GM12875 (cell line): Measurements from ENCODE around the gene MRPL44.
A peak's percentile ranks its signal among the peaks of the same experiment; 100 is the strongest.

ENCODE experiments used
- H3K4me3 ChIP-seq: one replicate; pipeline ENCODE4 v1.5.1; 2011; ENCODE audit warnings: low read depth, low read length, control low read depth
- CTCF ChIP-seq: IDR thresholded peaks from 2 replicates; pipeline ENCODE4 v1.5.1; 2011; ENCODE audit warnings: low read depth, mild to moderate bottlenecking, control low read depth, inconsistent platforms, low read length, moderate library complexity, borderline replicate concordance; ENCODE audit not compliant: insufficient read depth

Gene MRPL44

DNA sequence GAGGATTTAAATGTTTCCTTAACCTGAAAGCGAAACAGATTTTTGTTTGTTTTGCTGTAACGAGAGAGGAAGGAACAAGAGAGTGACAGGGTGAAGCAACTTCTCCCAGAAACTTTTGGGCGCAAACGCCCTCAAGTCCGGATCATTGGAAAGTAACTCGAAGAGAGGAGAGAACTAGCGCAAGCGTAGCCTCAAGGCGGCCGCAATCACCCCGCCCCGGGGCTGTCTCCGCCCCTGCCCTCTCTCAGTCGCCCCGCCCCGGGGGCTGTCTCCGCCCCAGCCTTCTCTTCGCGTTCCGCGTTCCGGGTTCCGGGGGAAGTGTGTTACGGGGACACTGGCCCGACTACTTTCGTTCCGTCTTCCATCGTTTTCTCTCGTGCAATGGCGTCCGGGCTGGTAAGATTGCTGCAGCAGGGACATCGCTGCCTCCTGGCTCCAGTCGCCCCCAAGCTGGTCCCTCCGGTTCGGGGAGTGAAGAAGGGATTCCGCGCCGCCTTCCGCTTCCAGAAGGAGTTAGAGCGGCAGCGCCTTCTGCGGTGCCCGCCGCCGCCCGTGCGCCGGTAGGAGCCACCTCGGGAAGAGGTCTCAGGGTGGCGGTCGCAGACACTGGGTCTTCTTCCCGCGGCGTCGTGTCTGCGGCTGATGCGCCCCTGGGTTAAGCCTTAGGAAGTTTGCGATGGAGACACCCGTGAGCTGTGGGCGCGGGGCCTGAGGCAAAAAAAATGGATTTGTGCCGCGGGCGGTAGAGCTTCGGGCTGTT, at the start of gene MRPL44:
TSS of gene MRPL44 (plus strand) at position 372 of the 760 bp plus-strand sequence. CDS start at position 382, 10 bp downstream.
- H3K4me3 ChIP-seq: peak within 1 kb of the TSS; percentile 67
- no peak for TF ChIP-seq CTCF

DNA sequence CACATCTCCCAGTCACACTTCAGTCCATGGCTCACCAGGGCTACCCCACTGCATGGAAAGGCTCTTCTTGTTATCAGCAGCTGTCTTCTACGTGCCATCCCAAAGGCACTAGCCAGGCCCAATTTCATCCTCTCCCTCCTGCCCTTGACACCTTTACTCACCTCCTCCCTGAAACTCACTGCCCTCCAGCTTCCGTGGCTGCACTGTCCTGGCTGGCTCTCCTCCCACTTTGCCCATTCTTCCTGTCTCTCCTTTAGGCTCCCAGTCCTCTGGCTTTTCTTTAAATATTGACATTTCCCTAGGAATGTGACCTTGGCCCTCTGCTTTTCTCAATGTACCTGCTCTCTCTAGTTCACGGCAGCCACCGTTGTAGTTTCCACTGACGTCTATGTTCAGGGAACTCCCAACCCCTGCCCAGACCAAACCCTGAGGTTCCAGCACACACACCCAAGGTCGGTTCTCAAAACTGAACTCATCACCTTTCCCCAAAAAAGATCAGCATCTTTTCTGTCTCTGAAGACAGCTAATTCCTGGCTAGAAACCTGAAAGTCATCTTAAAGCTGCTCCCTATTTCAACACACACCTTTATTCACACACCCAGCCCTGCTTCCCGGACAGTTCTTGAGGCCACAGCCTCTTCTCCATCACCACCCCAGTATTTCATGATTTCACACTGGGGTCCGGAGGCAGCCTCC, 48.8 kb upstream of the MRPL44 start:
- no peak for TF ChIP-seq CTCF
- H3K4me3 ChIP-seq: no peak overlapping the region

- no peak overlapping the region for H3K4me3 ChIP-seq
- TF ChIP-seq CTCF: no peak
These were observed 48.1 kb upstream of the MRPL44 start for GRCh38 chr2:223909001-223909741.

GRCh38 chr2:223914324-223914723, 42.9 kb upstream of the MRPL44 start:
- no peak for TF ChIP-seq CTCF
- H3K4me3 ChIP-seq: no peak overlapping the region

DNA sequence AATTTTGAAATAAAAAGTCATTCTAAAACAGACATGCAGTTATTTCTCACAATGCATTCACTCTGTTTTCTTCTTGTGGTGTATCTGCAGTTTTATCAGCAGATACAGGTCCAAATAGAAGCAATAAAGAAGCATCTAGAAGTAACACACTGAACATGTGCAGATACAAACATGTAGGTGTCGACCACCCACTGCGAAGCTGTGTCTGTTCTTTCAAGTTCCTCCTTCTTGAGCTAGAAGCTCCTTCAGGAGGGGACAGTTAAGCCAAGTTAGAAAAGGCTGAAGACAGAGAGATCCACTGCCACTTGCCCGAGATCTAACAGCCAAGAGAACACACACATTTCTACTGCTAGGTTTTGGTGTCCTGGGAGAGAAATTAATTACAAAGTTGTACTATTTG, 42.2 kb upstream of the MRPL44 start:
- H3K4me3 ChIP-seq: no peak overlapping the region
- no peak for TF ChIP-seq CTCF

DNA sequence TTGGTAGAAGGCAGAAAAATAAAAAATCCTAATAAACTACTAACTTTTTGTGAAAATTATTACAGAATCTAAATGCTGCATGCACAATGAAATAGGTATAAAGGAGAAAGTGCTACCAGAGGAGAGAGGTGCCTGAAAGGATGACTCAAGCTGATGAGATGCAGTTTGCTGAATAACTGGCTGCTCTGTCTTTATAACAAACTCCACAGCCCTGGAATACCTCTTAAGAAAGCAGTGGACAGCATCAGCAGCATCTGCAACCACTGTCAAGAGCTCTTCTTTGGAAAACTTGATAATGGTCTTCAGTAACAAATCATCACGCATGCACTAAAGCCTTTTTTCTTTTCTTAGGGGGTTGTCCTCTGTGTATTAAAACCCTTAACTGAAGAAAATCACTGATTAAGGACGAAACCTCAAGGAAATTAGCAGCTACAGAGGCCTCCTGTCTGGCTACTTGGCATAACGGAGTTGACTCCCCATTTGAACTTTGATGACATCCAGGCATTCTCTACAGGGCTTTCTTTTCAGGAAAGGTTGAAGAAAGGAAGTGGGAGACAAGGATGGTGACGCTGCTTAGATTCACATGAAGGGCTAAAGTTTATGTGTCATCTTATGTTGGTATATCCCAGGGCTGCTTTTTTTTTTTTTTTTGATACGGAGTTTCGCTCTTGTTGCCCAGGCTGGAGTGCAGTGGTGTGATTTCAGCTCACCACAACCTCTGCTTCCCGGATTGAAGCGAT, 40.9 kb upstream of the MRPL44 start:
- no peak for TF ChIP-seq CTCF
- no peak overlapping the region for H3K4me3 ChIP-seq
